DND-41 (cell line): ENCODE measurements around the gene CTSO.

Experiments
- ATAC-seq: fragments of 200-7000 bp; cut with Tn5 transposase; 3 replicates; pipeline ENCODE4 v1.9.1; 2021; ENCODE audit warnings: low read depth; ENCODE audit not compliant: insufficient read depth
- DNase-seq: peaks from one replicate; pipeline ENCODE4 v3.0.0-alpha.2; 2020
- H2AFZ ChIP-seq: 2 replicates; pipeline ENCODE4 v1.6.0; 2012; ENCODE audit warnings: low read depth, low read length
- H3K27ac ChIP-seq: 2 replicates; pipeline ENCODE4 v1.5.1; 2012; ENCODE audit warnings: low read length, inconsistent platforms
- H3K27me3 ChIP-seq: fragments of 200-600 bp; sonication (generic); 2 replicates; pipeline ENCODE4 v1.6.0; 2012; ENCODE audit warnings: low read length, mild to moderate bottlenecking, inconsistent platforms; ENCODE audit not compliant: insufficient read depth, poor library complexity
- H3K36me3 ChIP-seq: 2 replicates; pipeline ENCODE4 v1.5.1; 2012; ENCODE audit warnings: low read length, inconsistent platforms; ENCODE audit not compliant: insufficient read depth
- H3K4me1 ChIP-seq: 2 replicates; pipeline ENCODE4 v1.5.1; 2012; ENCODE audit warnings: mild to moderate bottlenecking, low read length; ENCODE audit not compliant: insufficient read depth
- H3K4me2 ChIP-seq: 2 replicates; pipeline ENCODE4 v1.6.0; 2012; ENCODE audit warnings: mild to moderate bottlenecking, moderate library complexity, low read length, inconsistent platforms; ENCODE audit not compliant: insufficient read depth
- H3K4me3 ChIP-seq, 2 experiments: fragments of 200-600 bp in 1 of 2; shearing (Covaris generic) in 1 of 2; 2 replicates each; pipeline ENCODE4 v1.5.1; 2012 to 2016; ENCODE audit warnings: inconsistent platforms in 2 of 2, low read length in 2 of 2, mild to moderate bottlenecking in 2 of 2, low read depth in 1 of 2, moderate library complexity in 1 of 2
- H3K79me2 ChIP-seq: 2 replicates; pipeline ENCODE4 v1.6.0; 2012; ENCODE audit warnings: low read length, inconsistent platforms; ENCODE audit not compliant: insufficient read depth
- H3K9ac ChIP-seq: 2 replicates; pipeline ENCODE4 v1.6.0; 2012; ENCODE audit warnings: low read depth, mild to moderate bottlenecking, inconsistent platforms, low read length, moderate library complexity
- H3K9me3 ChIP-seq: 2 replicates; pipeline ENCODE4 v1.5.1; 2012; ENCODE audit warnings: low read length, moderate library complexity, mild to moderate bottlenecking, inconsistent platforms; ENCODE audit not compliant: insufficient read depth, severe bottlenecking
- H4K20me1 ChIP-seq: 2 replicates; pipeline ENCODE4 v1.6.0; 2012; ENCODE audit warnings: low read length; ENCODE audit not compliant: insufficient read depth
- EZH2 ChIP-seq: IDR thresholded peaks from 3 replicates; pipeline ENCODE4 v1.6.1; 2012; ENCODE audit warnings: borderline replicate concordance, low read depth, mild to moderate bottlenecking, moderate library complexity, low read length, inconsistent platforms; ENCODE audit not compliant: severe bottlenecking
- TF ChIP-seq, protein P1 (sequence below): IDR thresholded peaks from 2 replicates; pipeline ENCODE4 v1.5.1; 2012; ENCODE audit warnings: borderline replicate concordance, low read length, moderate library complexity, mild to moderate bottlenecking; ENCODE audit not compliant: poor library complexity, severe bottlenecking; ENCODE audit errors: extremely low read depth

Gene CTSO

GRCh38 chr4:155966171-155966570, 12.5 kb upstream of the CTSO start:
- no peak for ATAC-seq
- no peak for DNase-seq

DNA sequence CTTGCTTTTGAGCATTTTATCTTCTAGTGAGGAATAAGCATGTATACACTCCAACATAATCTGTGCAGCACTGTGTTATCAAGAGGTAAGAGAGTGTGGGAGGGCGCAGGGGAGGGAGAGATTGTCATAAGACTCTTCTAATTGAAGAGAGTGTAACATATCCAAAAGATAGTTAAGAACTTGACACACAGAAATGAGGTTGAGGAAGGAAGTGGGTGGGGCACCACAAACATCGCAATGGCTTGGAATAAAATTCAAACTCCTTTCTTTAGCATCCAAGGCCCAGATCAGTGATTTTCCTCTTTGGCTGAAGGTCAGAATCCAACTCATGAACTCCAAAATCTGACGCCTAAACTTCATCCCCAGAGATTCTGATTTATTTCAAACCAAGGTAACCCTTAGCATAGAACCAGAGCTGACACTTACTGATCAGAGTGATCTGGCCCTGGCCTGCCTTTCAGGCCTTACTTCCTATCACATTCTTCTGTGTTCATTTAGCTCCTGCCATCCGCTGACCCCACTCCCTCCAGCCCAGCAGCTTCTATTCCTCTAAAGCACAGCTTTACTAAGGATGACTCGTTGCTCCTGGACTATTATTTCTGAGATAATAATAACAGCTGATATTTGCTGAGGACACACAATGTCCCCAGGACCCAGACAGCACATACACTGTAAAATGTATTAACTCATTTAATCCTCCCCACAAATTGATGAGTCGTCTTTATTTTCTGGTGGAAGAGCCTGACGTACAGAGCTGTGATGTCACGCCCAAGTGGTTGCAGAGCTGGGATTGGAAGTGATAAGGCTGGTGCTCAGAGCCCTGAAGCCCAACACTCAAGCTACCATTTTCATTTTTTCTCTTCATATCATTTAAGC, 10.6 kb upstream of the CTSO start:
- Histone ChIP-seq H3K4me3 (no peak overlapping the region), H3K4me1 (no peaks in the 10 kb centered on the region), H3K9me3 (no peaks in the 10 kb centered on the region), H3K27ac (no peak overlapping the region), H3K36me3 (no peaks in the 10 kb centered on the region), H3K9ac (no peak overlapping the region), H3K27me3 (no peaks in the 10 kb centered on the region), H3K4me2 (no peak overlapping the region), H4K20me1 (no peaks in the 10 kb centered on the region), H2AFZ (no peak overlapping the region), H3K79me2 (no peaks in the 10 kb centered on the region)
- TF ChIP-seq, protein P1, sequence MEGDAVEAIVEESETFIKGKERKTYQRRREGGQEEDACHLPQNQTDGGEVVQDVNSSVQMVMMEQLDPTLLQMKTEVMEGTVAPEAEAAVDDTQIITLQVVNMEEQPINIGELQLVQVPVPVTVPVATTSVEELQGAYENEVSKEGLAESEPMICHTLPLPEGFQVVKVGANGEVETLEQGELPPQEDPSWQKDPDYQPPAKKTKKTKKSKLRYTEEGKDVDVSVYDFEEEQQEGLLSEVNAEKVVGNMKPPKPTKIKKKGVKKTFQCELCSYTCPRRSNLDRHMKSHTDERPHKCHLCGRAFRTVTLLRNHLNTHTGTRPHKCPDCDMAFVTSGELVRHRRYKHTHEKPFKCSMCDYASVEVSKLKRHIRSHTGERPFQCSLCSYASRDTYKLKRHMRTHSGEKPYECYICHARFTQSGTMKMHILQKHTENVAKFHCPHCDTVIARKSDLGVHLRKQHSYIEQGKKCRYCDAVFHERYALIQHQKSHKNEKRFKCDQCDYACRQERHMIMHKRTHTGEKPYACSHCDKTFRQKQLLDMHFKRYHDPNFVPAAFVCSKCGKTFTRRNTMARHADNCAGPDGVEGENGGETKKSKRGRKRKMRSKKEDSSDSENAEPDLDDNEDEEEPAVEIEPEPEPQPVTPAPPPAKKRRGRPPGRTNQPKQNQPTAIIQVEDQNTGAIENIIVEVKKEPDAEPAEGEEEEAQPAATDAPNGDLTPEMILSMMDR = no peak
- TF ChIP-seq EZH2 = no peak
- ATAC-seq (no peak), DNase-seq (no peak)

More at GRCh38 chr4:155966171-155966570, 12.5 kb upstream of the CTSO start:
- H3K9ac ChIP-seq = no peak overlapping the region
- H3K9me3 ChIP-seq = no peaks in the 10 kb centered on the region
- no peaks in the 10 kb centered on the region for H3K36me3 ChIP-seq
- no peak for TF ChIP-seq EZH2
- TF ChIP-seq, protein P1 = no peak
- no peak overlapping the region for H2AFZ ChIP-seq
- no peak overlapping the region for H3K27ac ChIP-seq
- no peaks in the 10 kb centered on the region for H3K79me2 ChIP-seq
- H4K20me1 ChIP-seq = no peaks in the 10 kb centered on the region
- no peak overlapping the region for H3K4me2 ChIP-seq
- H3K4me1 ChIP-seq = no peaks in the 10 kb centered on the region
- no peak overlapping the region for H3K4me3 ChIP-seq
- no peaks in the 10 kb centered on the region for H3K27me3 ChIP-seq

DNA sequence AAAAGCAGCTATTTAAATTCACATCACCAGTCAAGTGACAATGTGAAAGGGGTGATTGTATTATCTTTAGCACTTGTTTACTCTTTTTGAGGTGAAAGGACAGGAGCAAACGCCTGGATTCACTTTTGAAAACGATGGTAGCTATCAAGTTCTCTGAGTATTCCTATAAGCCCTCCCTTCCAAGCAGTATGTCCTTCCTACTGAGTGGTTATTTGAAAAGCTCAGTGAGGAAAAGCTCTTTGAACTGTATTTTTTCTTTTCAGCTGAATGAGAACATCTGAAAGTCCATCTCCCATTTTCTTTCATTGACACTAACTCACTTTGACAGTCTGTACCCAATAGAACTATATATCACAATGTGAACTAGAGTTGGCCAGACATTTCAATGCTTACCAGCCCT, 9.1 kb upstream of the CTSO start:
- H3K36me3 ChIP-seq = no peaks in the 10 kb centered on the region

More for the DNA sequence above, 9.1 kb upstream of the CTSO start:
- no peaks in the 10 kb centered on the region for H4K20me1 ChIP-seq
- H3K79me2 ChIP-seq = no peaks in the 10 kb centered on the region
- H3K4me2 ChIP-seq = no peak overlapping the region
- H3K27me3 ChIP-seq = peaks cover 3% of the 10 kb centered on the region
- ATAC-seq (no peak), DNase-seq (no peak)
- H3K27ac ChIP-seq = no peak overlapping the region
- H3K4me1 ChIP-seq = no peaks in the 10 kb centered on the region
- no peak for TF ChIP-seq EZH2
- TF ChIP-seq, protein P1 = no peak
- no peak overlapping the region for H2AFZ ChIP-seq
- H3K4me3 ChIP-seq = no peak overlapping the region
- H3K9ac ChIP-seq = no peak overlapping the region
- no peaks in the 10 kb centered on the region for H3K9me3 ChIP-seq
